ENCODE results near the gene TSKU.

The TSKU gene

GRCh38 chr11:76744186-76745043 lies 38.7 kb upstream of the TSKU start:
- H3K27me3 ChIP-seq (replicated peaks; ENCODE audit: control insufficient read depth, insufficient read depth, low read length), result peaks cover 2% of the 10 kb centered on the region
- no peak overlapping the region for H3K4me3 ChIP-seq (replicated peaks; ENCODE audit: low read depth, low read length)
- no peaks in the 10 kb centered on the region for H3K36me3 ChIP-seq (ENCODE audit: control insufficient read depth, insufficient read depth, low read length)
- DNase-seq (ENCODE audit: extremely low read depth, insufficient read length), result no peak
- TF ChIP-seq, protein P1, sequence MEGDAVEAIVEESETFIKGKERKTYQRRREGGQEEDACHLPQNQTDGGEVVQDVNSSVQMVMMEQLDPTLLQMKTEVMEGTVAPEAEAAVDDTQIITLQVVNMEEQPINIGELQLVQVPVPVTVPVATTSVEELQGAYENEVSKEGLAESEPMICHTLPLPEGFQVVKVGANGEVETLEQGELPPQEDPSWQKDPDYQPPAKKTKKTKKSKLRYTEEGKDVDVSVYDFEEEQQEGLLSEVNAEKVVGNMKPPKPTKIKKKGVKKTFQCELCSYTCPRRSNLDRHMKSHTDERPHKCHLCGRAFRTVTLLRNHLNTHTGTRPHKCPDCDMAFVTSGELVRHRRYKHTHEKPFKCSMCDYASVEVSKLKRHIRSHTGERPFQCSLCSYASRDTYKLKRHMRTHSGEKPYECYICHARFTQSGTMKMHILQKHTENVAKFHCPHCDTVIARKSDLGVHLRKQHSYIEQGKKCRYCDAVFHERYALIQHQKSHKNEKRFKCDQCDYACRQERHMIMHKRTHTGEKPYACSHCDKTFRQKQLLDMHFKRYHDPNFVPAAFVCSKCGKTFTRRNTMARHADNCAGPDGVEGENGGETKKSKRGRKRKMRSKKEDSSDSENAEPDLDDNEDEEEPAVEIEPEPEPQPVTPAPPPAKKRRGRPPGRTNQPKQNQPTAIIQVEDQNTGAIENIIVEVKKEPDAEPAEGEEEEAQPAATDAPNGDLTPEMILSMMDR (IDR thresholded peaks at IDR 0.05; ENCODE audit: insufficient read depth, low read length, poor library complexity, severe bottlenecking), result no peak

GRCh38 chr11:76745044-76745376 lies 38.1 kb upstream of the TSKU start:
- no peaks in the 10 kb centered on the region for H3K36me3 ChIP-seq (ENCODE audit: control insufficient read depth, insufficient read depth, low read length)
- DNase-seq (ENCODE audit: extremely low read depth, insufficient read length), result no peak
- H3K27me3 ChIP-seq (replicated peaks; ENCODE audit: control insufficient read depth, insufficient read depth, low read length), result peaks cover 2% of the 10 kb centered on the region
- TF ChIP-seq, protein P1 (IDR thresholded peaks at IDR 0.05; ENCODE audit: insufficient read depth, low read length, poor library complexity, severe bottlenecking), result no peak
- no peak overlapping the region for H3K4me3 ChIP-seq (replicated peaks; ENCODE audit: low read depth, low read length)

DNA sequence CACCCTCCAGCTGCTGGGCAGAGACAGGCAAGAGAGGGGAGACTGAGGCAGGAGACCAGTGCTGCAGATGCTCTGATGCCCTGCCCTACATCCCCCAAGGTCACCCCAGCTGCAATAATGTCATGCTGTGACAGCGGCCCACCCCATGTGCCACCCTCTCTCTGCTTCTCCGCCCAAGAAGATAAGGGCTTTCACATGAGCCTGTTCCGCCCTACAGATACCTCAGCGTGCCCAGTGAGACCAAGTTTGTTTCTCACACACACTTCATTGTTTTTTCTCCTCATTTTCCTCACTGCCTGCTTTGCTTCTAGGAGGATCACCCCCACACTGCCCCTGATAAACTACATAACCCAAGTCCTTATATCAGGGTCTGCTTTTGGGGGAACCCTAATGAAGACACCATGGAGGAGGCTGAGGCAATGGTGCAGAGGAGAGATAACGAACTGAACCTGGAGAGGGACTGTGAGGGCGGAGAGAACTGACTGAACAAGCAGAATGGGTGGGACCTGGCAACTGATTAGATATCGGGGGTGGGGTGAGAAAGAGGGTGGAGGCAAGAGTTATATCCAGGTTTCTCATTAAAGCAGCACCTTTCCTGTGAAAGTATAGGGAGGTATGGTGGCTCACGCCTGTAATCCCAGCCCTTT lies 37.5 kb upstream of the TSKU start:
- no peaks in the 10 kb centered on the region for H3K36me3 ChIP-seq (ENCODE audit: control insufficient read depth, insufficient read depth, low read length)
- H3K4me3 ChIP-seq (replicated peaks; ENCODE audit: low read depth, low read length), result no peak overlapping the region
- peaks cover 4% of the 10 kb centered on the region for H3K27me3 ChIP-seq (replicated peaks; ENCODE audit: control insufficient read depth, insufficient read depth, low read length)
- TF ChIP-seq, protein P1 (IDR thresholded peaks at IDR 0.05; ENCODE audit: insufficient read depth, low read length, poor library complexity, severe bottlenecking), result no peak
- no peak for DNase-seq (ENCODE audit: extremely low read depth, insufficient read length)

GRCh38 chr11:76747153-76747914 lies 35.8 kb upstream of the TSKU start:
- TF ChIP-seq, protein P1 (IDR thresholded peaks at IDR 0.05; ENCODE audit: insufficient read depth, low read length, poor library complexity, severe bottlenecking), result no peak
- DNase-seq (ENCODE audit: extremely low read depth, insufficient read length), result no peak
- no peaks in the 10 kb centered on the region for H3K36me3 ChIP-seq (ENCODE audit: control insufficient read depth, insufficient read depth, low read length)
- H3K4me3 ChIP-seq (replicated peaks; ENCODE audit: low read depth, low read length), result no peak overlapping the region
- H3K27me3 ChIP-seq (replicated peaks; ENCODE audit: control insufficient read depth, insufficient read depth, low read length), result peaks cover 4% of the 10 kb centered on the region

- TF ChIP-seq, protein P1 (IDR thresholded peaks at IDR 0.05; ENCODE audit: insufficient read depth, low read length, poor library complexity, severe bottlenecking), result no peak
- DNase-seq (ENCODE audit: extremely low read depth, insufficient read length), result no peak
- Histone ChIP-seq H3K4me3 (replicated peaks; ENCODE audit: low read depth, low read length) (no peak overlapping the region), H3K36me3 (ENCODE audit: control insufficient read depth, insufficient read depth, low read length) (no peaks in the 10 kb centered on the region), H3K27me3 (replicated peaks; ENCODE audit: control insufficient read depth, insufficient read depth, low read length) (peaks cover 4% of the 10 kb centered on the region)
Measured at GRCh38 chr11:76747915-76748860, 35.0 kb upstream of the TSKU start.
